Measurements from ENCODE around the gene ACMSD.
"Not testable (repeated sequence)": the region's sequence is repeated elsewhere in the genome, so short reads cannot be mapped to it uniquely, and the experiment has no call there.

ACMSD gene

GRCh38 chr2:134838143-134838620 is at the start of gene ACMSD:
ACMSD (plus strand) TSS chr2:134838616; CDS start chr2:134838683, 67 bp downstream.
- no peak for DNase-seq

GRCh38 chr2:134790487-134790886 is 47.9 kb upstream of the ACMSD start:
- no peak for DNase-seq

- DNase-seq: no peak
Observed at GRCh38 chr2:134791616-134792015, 46.8 kb upstream of the ACMSD start.

GRCh38 chr2:134792186-134792585 is 46.2 kb upstream of the ACMSD start:
- DNase-seq: no peak

GRCh38 chr2:134795765-134796164 is 42.7 kb upstream of the ACMSD start:
- no peak for DNase-seq

GRCh38 chr2:134796373-134796772 is 42.0 kb upstream of the ACMSD start:
- no peak for DNase-seq

GRCh38 chr2:134799936-134800335 is 38.5 kb upstream of the ACMSD start:
- DNase-seq: no peak

GRCh38 chr2:134800341-134800740 is 38.1 kb upstream of the ACMSD start:
- no peak for DNase-seq

GRCh38 chr2:134803609-134804405 is 34.6 kb upstream of the ACMSD start:
- DNase-seq: not testable (repeated sequence)

GRCh38 chr2:134815741-134816140 is 22.7 kb upstream of the ACMSD start:
- DNase-seq: no peak

GRCh38 chr2:134818321-134818720 is 20.1 kb upstream of the ACMSD start:
- no peak for DNase-seq

GRCh38 chr2:134819334-134819733 is 19.1 kb upstream of the ACMSD start:
- no peak for DNase-seq

- DNase-seq: no peak
Observed at GRCh38 chr2:134823431-134823830, 15.0 kb upstream of the ACMSD start.

- DNase-seq: no peak
Observed at GRCh38 chr2:134823832-134824231, 14.6 kb upstream of the ACMSD start.

- DNase-seq: not testable (repeated sequence)
Observed at GRCh38 chr2:134825716-134826115, 12.7 kb upstream of the ACMSD start.

- no peak for DNase-seq
Observed at GRCh38 chr2:134835471-134835870, 2.9 kb upstream of the ACMSD start.

GRCh38 chr2:134836986-134837385 is 1.4 kb upstream of the ACMSD start:
- no peak for DNase-seq

- DNase-seq: peak; percentile 50
Observed at GRCh38 chr2:134839649-134840048, 1.2 kb downstream of the ACMSD start.

- no peak for DNase-seq
Observed at GRCh38 chr2:134842930-134843490, 4.6 kb downstream of the ACMSD start.

- DNase-seq: no peak
Observed at GRCh38 chr2:134843968-134844367, 5.6 kb downstream of the ACMSD start.

- DNase-seq: no peak
Observed at GRCh38 chr2:134845028-134845427, 6.6 kb downstream of the ACMSD start.

GRCh38 chr2:134845719-134846118 is 7.3 kb downstream of the ACMSD start:
- no peak for DNase-seq

GRCh38 chr2:134846213-134846612 is 7.8 kb downstream of the ACMSD start:
- DNase-seq: no peak

- not testable (repeated sequence) for DNase-seq
Observed at GRCh38 chr2:134847582-134847981, 9.2 kb downstream of the ACMSD start.

GRCh38 chr2:134852518-134852917 is 14.1 kb downstream of the ACMSD start:
- no peak for DNase-seq

All from DMS153 (cell line).